K562 (cell line): ENCODE data around the gene MATN1. TPM values are rescaled to one million over a fixed set of nuclear protein-coding genes. Genes with fewer than 3 reads are reported as not detected.

Source experiments
- ATF6 ChIP-seq: sonication (generic); formaldehyde crosslinking; IDR thresholded peaks from 2 replicates; pipeline ENCODE4 v1.4.0; 2020; ENCODE audit warnings: mild to moderate bottlenecking, missing genetic modification reagents
- CBFB ChIP-seq: sonication (generic); formaldehyde crosslinking; IDR thresholded peaks from 2 replicates; pipeline ENCODE4 v1.4.0; 2020; ENCODE audit warnings: mild to moderate bottlenecking, missing genetic modification reagents
- CBX8 ChIP-seq: fragments of 200-600 bp; sonication (generic); IDR thresholded peaks from 2 replicates; pipeline ENCODE4 v1.6.1; 2012; ENCODE audit warnings: borderline replicate concordance, mixed run types, low read depth, mild to moderate bottlenecking, moderate library complexity, mixed read lengths, low read length, control low read depth, inconsistent platforms; ENCODE audit not compliant: poor library complexity, severe bottlenecking; ENCODE audit errors: extremely low read depth
- FOS ChIP-seq: IDR thresholded peaks from 3 replicates; pipeline ENCODE4 v1.6.1; 2011; ENCODE audit not compliant: insufficient read length; ENCODE audit errors: extremely low read depth
- HDAC3 ChIP-seq: fragments of 450-650 bp; IDR thresholded peaks from 2 replicates; pipeline ENCODE4 v1.6.1; 2018; ENCODE audit warnings: borderline replicate concordance, mild to moderate bottlenecking, moderate library complexity; ENCODE audit not compliant: partially characterized antibody
- MAX ChIP-seq: sonication (generic); formaldehyde crosslinking; IDR thresholded peaks from 2 replicates; pipeline ENCODE4 v1.9.0; 2022; ENCODE audit warnings: mild to moderate bottlenecking, missing genetic modification reagents
- MAZ ChIP-seq, 2 experiments: fragments of 450-650 bp in 1 of 2; sonication (generic) in 1 of 2; formaldehyde crosslinking; IDR thresholded peaks in 1 of 2; conservative IDR thresholded peaks in 1 of 2; 2 replicates each; pipeline versions ENCODE4 v1.4.0 to v1.5.0; 2020; ENCODE audit warnings: mild to moderate bottlenecking in 1 of 2, missing genetic modification reagents in 1 of 2
- MBD2 ChIP-seq: sonication (generic); IDR thresholded peaks from 2 replicates; pipeline ENCODE4 v1.6.1; 2016; ENCODE audit warnings: low read depth, borderline replicate concordance
- NR4A1 ChIP-seq, 2 experiments: fragments of 250-450 bp in 1 of 2; fragments of 450-650 bp in 1 of 2; sonication (Bioruptor Pico) in 1 of 2; IDR thresholded peaks; 2 replicates each; pipeline versions ENCODE4 v1.4.0 to v1.6.1; 2016 to 2020; ENCODE audit warnings: mild to moderate bottlenecking in 2 of 2, missing compliant biosample characterization in 1 of 2, missing genetic modification characterization in 1 of 2, moderate library complexity in 1 of 2
- RFX5 ChIP-seq: IDR thresholded peaks from 2 replicates; pipeline ENCODE4 v1.6.1; 2011; ENCODE audit warnings: low read depth, mild to moderate bottlenecking, improper control_type of control experiment, low read length
- RNF2 ChIP-seq: sonication (generic); IDR thresholded peaks from 2 replicates; pipeline ENCODE4 v1.6.1; 2016
- SAFB2 ChIP-seq: fragments of 200-400 bp; formaldehyde crosslinking; IDR thresholded peaks from 2 replicates; pipeline ENCODE4 v1.6.1; 2018; ENCODE audit warnings: borderline replicate concordance, low read length, low read depth, moderate library complexity; ENCODE audit not compliant: severe bottlenecking
- SETDB1 ChIP-seq: IDR thresholded peaks from one replicate; pipeline ENCODE4 v1.6.1; 2012; ENCODE audit warnings: low read length, control low read depth, inconsistent platforms
- STAT5A ChIP-seq: IDR thresholded peaks from 2 replicates; pipeline ENCODE4 v1.6.1; 2012; ENCODE audit warnings: low read length, inconsistent platforms, borderline replicate concordance
- SUPT5H ChIP-seq: fragments of 450-650 bp; IDR thresholded peaks from 2 replicates; pipeline ENCODE4 v1.6.1; 2016
- VEZF1 ChIP-seq: fragments of 200-800 bp; sonication (Bioruptor generic); IDR thresholded peaks from 2 replicates; pipeline ENCODE4 v1.6.1; 2017; ENCODE audit warnings: missing genetic modification characterization, missing compliant biosample characterization
- ZBTB8A ChIP-seq: fragments of 450-650 bp; IDR thresholded peaks from 2 replicates; pipeline ENCODE4 v1.6.1; 2018; ENCODE audit warnings: mild to moderate bottlenecking, moderate library complexity; ENCODE audit not compliant: partially characterized antibody
- ZBTB9 ChIP-seq: fragments of 450-650 bp; formaldehyde crosslinking; IDR thresholded peaks from 2 replicates; pipeline ENCODE4 v1.4.0; 2020; ENCODE audit warnings: mild to moderate bottlenecking, moderate library complexity
- ZFPM2 ChIP-seq: fragments of 250-450 bp; sonication (Bioruptor Pico); IDR thresholded peaks from 2 replicates; pipeline ENCODE4 v1.5.1; 2022; ENCODE audit warnings: mild to moderate bottlenecking
- ZNF347 ChIP-seq: fragments of 450-650 bp; formaldehyde crosslinking; IDR thresholded peaks from 2 replicates; pipeline ENCODE4 v1.4.0; 2020; ENCODE audit warnings: low read depth, mild to moderate bottlenecking, moderate library complexity
- ZNF444 ChIP-seq: fragments of 250-450 bp; sonication (Bioruptor Pico); IDR thresholded peaks from 2 replicates; pipeline ENCODE4 v1.4.0; 2020; ENCODE audit warnings: mild to moderate bottlenecking, moderate library complexity
- ZNF586 ChIP-seq: fragments of 450-650 bp; formaldehyde crosslinking; conservative IDR thresholded peaks from 2 replicates; pipeline ENCODE4 v1.4.0; 2020; ENCODE audit warnings: mild to moderate bottlenecking, moderate library complexity
- ZNF707 ChIP-seq: fragments of 250-450 bp; sonication (Bioruptor Pico); conservative IDR thresholded peaks from 2 replicates; pipeline ENCODE4 v1.8.0; 2022; ENCODE audit warnings: inconsistent platforms, mild to moderate bottlenecking, moderate library complexity
- ZZZ3 ChIP-seq: fragments of 450-650 bp; IDR thresholded peaks from 2 replicates; pipeline ENCODE4 v1.6.1; 2016; ENCODE audit warnings: antibody characterized with exemption, mild to moderate bottlenecking, moderate library complexity
- polyA plus RNA-seq, 8 experiments: library from polyadenylated mRNA; depleted of rRNA in 4 of 8; stranded (reverse) in 5 of 8; unstranded in 3 of 8; fragments of >200 nt; fragmentation: Nextera tagmentation in 2 of 8; fragmentation: Illumina TruSeq in 1 of 8; extraction: Ambion mirVana in 2 of 8; extraction: Trizol in 1 of 8; gene quantifications; 2 replicates each; pipeline versions ENCODE4 v1.2.1 to v1.2.3, GENCODE V29; 2011 to 2014; ENCODE audit warnings: inconsistent platforms in 1 of 8, missing spikeins in 1 of 8
- total RNA-seq, 7 experiments: library from RNA; depleted of rRNA in 6 of 7; stranded (reverse); fragments of >200 nt in 6 of 7; fragmentation: Illumina TruSeq in 2 of 7; extraction: Trizol in 2 of 7; gene quantifications; 2 replicates each; pipeline versions ENCODE4 v1.2.1 to v1.2.3, GENCODE V29; 2011 to 2021; ENCODE audit warnings: low replicate concordance in 1 of 7

Gene MATN1
- total and polyA plus RNA-seq, 9 of the 15 experiments (the other 6 are each of a cell fraction or from before 2014, with no cell fraction given), result 0.10 to 2.3 (median 1.2) TPM

GRCh38 chr1:30758785-30759380, 35.5 kb upstream of the MATN1 start (continued):
- TF ChIP-seq ZBTB9 (no peak), MAX (CRISPR knock-in tag) (peak; percentile 16; the same call in 1 of the 2 replicates), STAT5A (no peak), RNF2 (no peak), SETDB1 (no peak), SAFB2 (no peak), NR4A1 (CRISPR knock-in tag; IDR thresholded peaks at IDR 0.05) (no peak), NR4A1 (tag; IDR thresholded peaks at IDR 0.05) (peak; percentile 78), MAZ (CRISPR knock-in tag; conservative IDR thresholded peaks at IDR 0.05 in 1 of 2, IDR thresholded peaks at IDR 0.05 in 1 of 2) (peak; percentile 29 to 51; a peak in 2 of 4 replicates), CBFB (CRISPR knock-in tag) (no peak), ZNF444 (CRISPR knock-in tag) (no peak), ZNF707 (CRISPR knock-in tag) (no peak), VEZF1 (CRISPR knock-in tag) (no peak), ZZZ3 (no peak), FOS (peak; percentile 65), ZNF347 (CRISPR knock-in tag) (no peak), SUPT5H (no peak), CBX8 (no peak), HDAC3 (no peak), RFX5 (no peak), ZNF586 (CRISPR knock-in tag) (no peak), ATF6 (no peak), ZFPM2 (CRISPR knock-in tag) (no peak), ZBTB8A (no peak), MBD2 (no peak)
